ENCODE data around the gene GIGYF2.
"Not testable (repeated sequence)": the region's sequence is repeated elsewhere in the genome, so short reads cannot be mapped to it uniquely, and the experiment has no call there.

GIGYF2 gene

DNA sequence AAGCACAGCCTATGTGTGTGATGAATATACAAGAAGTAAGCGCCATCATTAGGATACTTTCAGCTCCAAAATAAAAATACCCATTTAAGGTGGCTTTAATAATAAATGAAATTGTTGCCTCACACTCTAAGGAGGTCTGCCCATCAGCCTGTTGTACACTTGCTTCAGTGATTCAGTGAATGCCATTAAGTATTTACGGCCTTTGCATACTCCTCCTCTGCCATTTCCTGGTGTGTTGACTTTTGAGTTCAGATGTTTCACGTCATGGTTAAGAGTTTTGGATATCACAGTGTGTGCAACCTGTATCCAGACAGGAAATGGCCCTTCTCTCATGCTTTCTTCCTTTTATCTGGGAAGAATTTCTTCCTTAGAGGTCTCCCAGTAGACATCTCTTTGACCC, 134.4 kb downstream of the GIGYF2 start:
- no peak for DNase-seq

DNA sequence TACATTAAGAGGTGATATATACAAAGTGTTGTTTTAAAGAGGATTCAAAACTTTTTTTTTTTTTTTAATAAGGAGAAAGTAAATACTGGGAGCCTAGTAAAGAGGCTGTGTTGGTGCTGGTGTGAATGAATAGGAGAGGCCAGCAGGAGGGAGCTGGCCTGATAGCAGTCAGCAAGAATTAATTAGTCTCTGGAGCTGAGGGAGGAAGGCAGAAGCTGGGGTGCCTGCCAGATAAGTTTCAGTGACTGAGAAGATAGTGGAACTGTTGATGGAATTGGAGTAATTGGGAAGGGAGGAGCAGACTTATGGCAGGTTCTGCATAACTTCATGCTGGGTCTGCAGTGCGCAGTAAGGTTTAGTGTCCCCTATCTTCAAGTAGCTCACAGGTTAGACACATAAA, 136.7 kb downstream of the GIGYF2 start:
- no peak for DNase-seq

DNA sequence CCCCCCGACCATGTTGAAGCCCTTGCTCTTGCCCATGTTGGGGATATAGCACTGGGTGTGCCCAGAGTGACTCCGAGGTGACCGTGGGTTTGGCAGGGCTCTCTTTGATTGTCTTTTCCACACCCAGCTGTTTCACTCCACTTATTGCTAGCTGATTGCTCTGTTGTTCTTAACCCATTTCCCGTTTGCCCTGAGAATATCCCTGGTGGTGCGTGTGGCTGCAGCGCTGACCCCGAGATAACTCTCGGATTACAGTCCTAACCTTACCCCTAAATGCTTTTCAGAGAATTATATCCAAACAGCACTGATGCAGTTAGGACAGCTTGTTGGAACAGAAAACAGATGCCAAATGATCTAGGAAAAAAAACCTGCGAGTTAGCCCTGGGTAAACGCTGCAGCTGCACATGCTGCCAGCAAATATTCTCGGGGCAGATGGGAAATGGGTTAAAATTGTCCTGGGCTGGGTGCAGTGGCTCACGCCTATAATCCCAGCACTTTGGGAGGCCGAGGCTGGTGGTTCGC, 138.6 kb downstream of the GIGYF2 start:
- no peak for DNase-seq

DNA sequence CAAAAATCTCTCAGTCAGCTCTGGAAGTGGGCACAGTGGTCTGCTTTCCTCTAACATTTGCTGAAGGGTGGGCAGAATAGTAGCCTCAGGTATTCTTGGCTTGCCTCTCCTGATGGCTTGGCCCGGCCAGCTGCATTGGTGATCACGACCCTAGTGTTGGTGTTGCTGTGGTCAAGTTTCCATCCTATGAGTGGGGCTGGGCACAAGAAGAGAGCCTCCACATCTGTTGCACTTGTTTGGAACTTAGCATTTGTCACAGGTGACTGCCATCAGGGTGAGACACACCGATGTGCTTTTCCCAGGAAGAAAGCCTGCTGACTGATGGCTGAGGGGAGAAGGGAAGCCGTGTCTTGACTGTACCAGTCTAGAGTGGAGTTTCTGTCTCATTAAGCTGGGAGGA, 139.8 kb downstream of the GIGYF2 start:
- DNase-seq = no peak

DNA sequence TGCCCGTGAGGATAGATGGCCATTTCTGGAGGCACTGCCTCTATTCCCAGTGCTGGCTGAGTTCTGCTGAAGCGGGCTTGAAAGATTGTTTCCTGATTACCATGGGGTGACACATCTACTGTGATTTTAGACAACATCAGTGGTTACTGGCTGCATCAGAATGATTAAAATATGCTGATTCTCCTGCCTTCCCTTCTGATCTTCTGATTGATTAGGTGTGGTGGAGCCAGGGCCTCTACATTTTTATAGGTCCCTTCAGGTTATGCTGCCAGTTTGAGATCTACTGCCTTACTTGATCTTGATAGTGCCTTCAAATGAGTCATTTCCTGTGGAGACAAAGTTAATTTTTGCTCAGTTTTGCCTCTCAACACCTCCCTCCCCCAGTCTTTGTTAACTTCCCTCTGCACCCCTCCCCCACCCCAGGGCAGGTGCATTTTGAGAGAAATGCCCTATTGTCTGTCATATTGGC, 141.3 kb downstream of the GIGYF2 start:
- no peak for DNase-seq

DNA sequence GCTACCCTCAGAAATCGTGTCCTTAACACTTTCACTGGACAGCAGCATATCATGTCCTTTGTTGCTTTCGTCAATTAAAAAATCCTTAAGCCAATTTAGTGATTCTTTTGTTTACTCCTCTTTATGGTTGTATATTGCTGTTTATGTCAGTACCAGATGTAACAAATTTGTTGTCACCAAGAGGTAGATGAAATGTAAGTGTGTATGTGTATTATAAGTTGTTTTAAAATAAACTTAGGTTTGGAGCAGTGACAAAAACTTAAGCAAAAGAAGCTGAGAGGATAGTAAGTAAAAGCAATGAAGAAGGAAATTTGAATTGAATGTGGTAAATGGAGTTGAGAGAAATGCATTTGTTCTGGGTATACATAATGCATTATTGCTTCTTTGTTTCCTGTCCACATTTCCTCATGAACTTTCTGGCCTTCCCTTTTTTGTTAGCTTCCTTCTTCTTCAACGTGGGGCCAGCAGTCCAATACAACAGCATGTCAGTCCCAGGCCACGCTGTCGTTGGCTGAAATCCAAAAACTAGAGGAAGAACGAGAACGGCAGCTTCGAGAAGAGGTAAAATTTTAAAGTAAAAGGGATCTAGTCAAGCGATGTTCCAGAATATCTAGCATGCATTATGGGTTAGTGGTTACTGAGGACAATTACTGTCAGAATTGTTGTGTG, 142.4 kb downstream of the GIGYF2 start:
- no peak for DNase-seq

DNA sequence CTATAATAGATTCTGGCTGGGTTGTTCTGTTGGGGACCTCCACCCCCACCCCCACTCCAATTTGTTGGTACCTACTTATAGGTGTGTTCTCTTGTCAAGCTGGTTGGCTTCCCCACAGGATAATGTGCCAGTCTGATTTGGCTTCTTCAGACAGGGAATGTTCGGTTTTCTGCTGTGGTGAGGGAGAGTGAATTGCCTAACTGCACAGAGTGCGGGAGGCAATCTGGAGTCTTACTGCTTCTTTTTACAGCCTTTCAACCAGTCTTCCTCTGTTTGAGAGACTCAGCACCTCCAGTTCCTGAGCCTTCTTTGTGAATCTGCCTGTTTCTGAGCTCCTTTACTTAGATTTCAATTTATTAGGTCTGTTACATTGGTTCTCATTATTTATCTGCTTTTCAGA, 145.6 kb downstream of the GIGYF2 start:
- no peak for DNase-seq

DNA sequence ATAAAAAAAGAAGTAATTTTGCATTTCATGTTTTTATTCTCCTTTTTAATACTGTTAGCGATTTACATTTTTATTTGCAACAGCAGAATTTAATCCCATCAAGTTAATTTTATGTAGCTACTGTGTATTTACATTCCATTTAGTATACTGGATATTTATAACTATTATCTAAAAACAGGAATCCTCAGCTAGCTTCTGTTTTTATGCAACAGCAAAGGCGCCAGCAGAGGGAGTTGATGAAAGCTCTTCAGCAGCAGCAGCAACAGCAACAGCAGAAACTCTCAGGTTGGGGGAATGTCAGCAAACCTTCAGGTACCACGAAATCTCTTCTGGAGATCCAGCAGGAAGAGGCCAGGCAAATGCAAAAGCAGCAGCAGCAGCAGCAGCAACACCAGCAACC, 146.7 kb downstream of the GIGYF2 start:
- no peak for DNase-seq

DNA sequence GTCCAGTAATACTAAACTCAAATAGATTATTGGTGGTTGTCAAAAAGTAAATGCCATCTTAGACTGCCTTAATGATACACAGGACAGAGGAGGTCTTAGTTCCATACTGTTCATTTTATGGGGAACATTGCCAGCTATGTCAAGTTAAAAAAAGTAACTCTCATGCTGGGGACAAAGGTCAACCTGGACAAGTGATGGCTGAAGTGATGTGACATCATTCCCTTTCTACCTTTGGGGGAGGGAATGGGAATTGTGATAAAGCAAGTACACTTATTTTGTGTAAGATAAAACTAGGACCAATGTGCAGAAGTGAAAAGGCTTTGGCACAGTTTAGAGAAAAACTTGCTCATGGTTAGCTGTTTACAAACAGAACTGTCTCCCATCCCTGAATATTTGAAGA, 148.9 kb downstream of the GIGYF2 start:
- no peak for DNase-seq

DNA sequence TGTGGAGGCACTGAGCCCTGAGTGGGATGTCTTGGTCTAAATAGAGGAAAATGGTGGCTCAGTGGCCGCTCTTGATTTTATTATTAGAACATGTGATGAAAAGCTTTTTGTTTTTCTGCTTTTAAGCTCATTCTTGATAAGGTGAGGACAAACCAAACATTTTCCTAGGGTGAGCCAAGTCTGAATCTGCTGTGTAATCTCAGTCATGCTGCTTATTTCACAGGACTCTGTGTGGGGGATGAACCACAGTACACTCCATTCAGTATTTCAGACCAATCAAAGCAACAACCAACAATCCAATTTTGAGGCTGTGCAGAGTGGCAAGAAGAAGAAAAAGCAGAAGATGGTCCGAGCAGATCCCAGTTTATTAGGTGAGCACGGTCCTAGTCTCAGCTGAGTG, 152.9 kb downstream of the GIGYF2 start:
- no peak for DNase-seq

DNA sequence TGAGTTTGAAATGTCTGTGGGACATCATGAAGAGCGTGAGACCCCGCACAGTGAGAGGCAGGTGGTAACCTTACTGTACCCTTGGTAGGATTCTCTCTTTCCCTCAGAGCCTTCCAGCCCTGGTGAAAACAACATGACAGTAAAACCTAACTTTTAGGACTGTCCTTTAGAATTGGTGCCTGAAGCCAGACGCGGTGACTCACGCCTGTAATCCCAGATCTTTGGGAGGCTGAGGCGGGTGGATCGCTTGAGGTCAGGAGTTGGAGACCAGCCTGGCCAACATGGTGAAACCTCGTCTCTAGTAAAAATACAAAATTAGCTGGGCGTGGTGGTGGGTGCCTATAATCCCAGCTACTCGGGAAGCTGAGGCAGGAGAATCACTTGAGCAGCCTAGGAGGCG, 154.9 kb downstream of the GIGYF2 start:
- not testable (repeated sequence) for DNase-seq

DNA sequence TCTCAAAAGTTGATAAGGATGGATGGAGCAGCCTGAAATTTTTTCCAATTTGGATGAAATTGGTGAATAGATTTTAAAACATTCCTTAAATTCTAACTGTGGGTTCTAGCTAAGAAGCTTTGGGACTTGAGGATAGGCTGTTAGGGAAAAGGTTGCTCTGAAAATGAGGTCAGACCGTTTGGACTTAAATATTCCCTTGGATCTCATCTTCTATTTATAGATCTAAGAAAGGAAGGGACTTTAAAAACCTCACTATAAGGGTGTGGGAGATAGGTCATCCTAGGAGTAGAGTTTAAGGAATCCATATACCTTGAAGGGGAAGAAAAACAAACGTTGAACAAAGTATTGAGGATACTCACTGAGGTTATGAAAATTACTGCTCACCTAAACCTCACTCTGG, 155.5 kb downstream of the GIGYF2 start:
- DNase-seq = no peak

DNA sequence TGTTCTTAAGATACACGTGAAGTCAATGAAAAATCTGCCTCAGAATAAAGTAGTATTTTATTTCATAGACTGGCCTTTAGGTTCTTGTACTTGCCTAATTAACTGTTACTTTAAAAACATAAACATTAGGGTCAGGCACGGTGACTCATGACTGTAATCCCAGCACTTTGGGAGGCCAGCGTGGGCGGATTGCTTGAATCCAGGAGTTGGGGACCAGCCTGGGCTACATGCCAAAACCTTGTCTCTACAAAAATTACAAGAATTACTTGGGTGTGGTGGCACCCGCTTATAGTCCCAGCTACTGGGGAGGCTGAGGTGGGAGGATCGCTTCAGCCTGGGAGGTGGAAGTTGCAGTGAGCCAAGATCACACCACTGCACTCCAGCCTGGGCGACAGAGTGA, 157.0 kb downstream of the GIGYF2 start:
- DNase-seq = no peak

DNA sequence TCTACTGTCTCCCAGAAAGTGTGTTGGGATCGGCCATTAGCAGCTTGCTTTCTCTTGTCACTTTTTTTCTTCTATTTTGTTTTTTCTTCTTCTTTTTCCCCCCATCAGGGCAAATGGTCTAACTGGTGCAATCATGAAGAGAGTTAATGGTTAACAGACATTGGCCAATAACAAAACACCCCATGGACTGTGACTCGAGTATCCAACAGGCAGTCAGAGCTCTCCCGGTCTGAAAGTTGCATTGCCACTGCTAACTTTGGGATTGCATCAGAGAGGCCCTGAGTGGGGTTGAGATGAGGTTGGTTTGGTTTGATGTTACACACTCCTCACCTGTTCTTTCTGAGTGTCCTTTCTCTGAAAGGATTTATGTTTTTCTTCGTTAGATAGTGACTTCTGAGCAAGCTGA, 160.0 kb downstream of the GIGYF2 start:
- no peak for DNase-seq

DNA sequence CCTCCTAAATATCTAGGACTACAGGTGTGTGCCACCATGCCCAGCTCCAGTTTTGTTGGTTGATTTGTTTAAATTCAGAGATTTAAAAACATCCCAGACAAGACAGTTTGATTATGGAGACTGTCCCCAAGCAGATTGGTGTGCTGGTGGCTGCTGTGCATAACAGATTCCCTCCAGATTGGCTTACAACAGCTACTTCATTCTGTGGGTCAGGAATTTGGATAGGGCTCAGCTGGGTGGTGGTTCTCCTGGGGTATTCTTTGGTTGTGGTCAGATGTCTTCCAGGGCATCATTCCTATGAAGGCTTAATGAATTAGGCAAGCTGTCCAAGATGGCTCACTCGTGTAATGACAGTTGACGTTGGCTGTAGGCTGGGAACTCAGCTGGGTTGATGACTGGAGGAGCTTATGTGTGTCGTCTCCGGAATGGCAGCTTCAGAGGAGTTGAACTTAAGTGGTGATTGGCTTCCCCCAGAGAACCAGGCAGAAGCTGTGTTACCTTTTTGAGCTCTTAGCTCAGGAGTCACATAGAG, 162.3 kb downstream of the GIGYF2 start:
- no peak for DNase-seq

DNA sequence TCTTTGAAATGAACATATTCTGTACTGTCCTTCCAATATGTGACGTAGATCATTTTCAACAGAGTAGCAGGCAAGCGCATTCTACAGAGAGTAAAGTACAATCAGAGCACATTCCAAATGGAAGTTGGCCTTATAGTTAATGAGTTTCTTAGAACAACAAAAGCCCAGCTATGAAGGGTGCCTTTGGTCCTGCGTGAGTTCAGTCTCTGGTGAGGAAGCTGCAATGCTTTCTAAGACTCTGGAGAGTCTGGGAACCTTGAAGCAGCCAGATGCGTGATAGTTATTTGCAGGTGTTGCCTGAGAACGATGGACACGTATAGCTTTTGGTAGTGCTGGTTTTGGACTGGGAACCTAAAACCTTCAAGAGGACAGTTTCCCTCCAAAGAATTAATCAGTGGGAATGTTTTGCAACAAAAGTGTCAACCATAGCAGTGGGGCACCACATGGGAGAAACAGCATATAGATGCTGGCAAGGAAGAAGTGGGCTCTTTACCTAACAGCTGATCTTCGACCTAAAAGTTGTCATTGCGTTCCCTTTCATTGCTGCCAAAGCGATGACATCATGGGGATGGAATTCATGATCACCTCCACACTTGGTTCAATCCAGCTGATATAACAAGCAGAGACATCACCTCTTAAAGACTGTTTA, 163.6 kb downstream of the GIGYF2 start:
- DNase-seq = no peak

DNA sequence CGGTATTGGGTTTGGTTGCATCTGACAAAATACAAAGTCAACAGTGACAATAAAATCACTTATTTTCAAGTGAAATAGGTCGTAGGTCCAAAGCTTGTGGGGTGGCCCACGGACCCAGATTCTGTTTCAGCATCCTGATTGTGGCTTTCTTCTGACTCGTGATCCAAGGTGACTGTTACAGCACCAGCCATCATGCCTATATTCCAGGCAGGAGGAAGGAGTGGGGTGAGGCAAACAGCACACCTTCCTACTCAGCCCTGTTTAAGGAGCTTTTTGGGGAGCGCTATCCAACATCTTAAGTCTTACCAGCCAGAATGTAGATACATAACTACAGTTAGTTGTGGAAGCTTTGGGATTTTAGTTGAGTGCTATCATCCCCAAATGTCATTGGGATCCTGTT, 164.2 kb downstream of the GIGYF2 start:
- DNase-seq = no peak

DNA sequence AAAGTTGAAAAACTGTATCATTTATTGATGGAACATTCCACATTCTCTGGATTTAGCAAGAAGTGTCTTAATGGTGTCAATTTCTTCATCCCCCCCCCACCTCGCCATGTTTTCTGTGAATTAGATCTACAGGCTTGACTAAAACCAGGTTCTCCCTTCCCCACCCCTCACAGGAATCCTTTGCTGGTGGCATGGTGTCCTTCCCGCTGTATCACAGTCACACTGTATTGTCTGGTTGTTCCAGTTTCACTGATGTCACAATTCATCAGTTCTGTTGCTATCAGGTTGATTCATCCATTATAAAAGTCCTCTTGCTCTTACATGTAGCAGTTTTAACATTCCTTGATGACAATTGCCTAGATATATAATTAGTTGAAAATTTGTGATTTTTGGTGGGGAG, 166.9 kb downstream of the GIGYF2 start:
- no peak for DNase-seq

DNA sequence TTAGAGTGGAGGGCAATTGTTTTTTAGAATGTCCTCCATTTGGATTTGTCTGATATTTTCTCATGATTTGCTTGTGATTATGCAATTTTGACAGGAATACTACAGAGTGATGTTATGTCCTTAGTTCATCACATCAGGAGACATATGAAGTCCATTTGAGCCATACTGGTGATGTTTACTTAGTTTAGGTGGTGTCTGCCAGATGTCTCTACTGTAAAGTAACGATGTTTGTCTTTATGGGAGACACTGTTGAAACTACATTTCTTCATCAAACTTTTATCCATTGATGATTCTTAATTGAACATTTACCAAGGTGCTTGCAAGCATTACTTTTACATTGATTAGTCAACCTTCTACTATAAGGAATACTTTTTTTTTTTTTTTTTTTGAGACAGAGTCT, 168.0 kb downstream of the GIGYF2 start:
- DNase-seq = no peak

DNA sequence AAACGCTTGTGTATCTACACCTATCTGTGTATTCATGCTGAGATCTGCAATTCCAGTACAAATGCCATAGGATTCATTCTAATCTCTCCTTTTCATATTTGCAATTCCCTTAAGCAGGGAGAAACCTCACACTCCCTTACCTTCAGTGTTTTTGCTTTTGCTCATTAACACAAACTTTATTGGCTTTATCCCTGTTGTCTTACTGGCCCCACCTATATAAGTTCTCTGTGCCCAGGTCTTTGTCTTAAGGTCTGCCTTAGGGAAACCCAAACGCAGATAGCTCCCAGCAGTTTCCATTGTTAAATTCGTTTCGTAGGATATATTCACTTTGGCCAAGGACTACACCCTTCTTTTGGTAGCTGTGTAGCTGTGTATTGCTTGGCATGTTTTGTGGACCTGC, 169.0 kb downstream of the GIGYF2 start:
- no peak for DNase-seq

DNA sequence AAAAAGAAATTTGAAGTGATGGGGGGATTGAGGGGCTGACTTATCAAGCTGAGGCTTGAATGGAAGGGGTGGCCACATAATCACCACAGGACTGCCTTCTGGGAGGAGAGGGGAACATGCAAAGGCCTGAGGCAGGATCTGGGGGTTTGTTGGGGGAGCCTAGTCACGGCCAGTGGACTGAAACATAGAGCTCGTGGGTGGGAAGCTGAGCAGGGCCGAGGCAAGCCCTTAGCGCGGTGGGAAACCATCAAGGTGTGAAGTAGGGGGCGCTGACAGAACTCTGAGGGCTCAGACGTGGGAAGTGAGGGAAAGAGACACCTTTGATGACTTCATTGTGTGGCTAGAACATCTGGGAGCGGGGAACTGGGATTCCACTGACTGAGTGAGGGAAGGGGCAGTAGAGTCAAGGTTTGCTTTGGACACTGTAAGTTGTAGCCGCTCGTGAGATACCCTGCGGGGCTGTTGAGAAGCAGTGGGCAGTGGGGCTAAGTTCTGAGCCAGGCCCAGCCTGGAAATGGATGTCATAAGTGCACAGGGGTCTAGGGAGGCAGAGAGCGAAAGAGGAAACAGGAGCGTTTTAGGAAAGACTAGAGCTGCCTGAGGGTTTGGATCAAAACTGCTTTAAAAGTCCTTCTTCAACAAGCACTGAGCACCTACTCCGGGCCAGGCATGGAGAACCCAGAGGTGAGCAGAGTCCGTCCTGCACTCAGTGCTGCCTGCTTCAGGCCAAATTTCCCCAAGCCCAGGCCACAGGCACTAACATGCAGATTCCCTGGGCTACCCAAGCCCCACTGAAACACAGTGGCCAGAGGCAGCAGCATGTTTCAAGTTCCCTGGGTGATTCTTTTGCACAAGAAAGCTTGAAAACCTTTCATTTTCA, 172.2 kb downstream of the GIGYF2 start:
- DNase-seq = no peak

DNA sequence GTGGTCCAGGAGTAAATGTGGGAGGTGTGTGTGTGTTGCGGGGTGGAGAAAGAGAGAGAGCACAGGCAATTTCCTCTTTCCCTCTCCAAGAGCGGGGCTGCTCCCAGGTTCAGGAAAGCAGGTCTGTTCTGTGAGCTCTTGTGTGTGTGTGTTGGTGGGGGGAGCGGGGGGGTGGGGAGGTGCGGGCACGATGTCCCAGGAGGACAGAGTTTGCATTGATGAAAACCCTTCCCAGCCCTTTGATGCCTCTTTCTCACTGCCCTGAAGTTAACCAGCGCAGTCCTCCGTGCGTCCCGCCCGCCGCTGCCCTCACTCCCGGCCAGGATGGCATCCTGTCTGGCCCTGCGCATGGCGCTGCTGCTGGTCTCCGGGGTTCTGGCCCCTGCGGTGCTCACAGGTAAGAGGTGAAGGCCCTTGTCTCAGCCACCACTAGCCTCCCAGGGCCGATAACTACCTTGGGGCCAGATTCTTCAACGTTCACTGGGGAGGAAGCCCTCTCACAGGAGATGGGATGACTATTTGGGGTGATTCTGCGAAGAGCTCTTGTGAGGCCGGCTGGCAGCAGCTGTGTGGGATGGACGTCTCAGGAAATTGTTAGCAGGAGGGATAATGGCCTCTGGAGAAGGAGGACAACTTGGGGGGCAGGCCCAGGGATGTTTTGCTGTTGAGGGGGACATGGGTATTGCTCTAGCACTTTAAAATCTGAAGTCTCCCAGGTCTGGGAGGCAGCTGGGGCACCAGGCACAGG, 173.1 kb downstream of the GIGYF2 start, which contains the start of gene SNORC:
TSS of gene SNORC (plus strand) at position 247 of the 748 bp plus-strand sequence. CDS start at position 325, 78 bp downstream.
- no peak for DNase-seq
